ENCODE results near the gene OTOGL.

Gene OTOGL

GRCh38 chr12:80118565-80119324 lies 19.4 kb downstream of the OTOGL start:
- ChIA-PET CTCF (interaction anchor here (0.9 to 1.4 kb wide), 3 partner anchors 18 to 23 kb away, joined by 3 read pairs; no protein-coding TSS in a partner anchor), POLR2A (no interaction called here)
- TF ChIP-seq CTCF (IDR thresholded peaks at IDR 0.05; ENCODE audit: control extremely low read depth, extremely low read depth, low read depth, missing control alignments): no peak
- DNase-seq (ENCODE audit: extremely low spot score): no peak

GRCh38 chr12:80120994-80121393 lies 21.7 kb downstream of the OTOGL start:
- no peak for TF ChIP-seq CTCF (IDR thresholded peaks at IDR 0.05; ENCODE audit: control extremely low read depth, extremely low read depth, low read depth, missing control alignments)
- POLR2A ChIA-PET: no interaction called here
- CTCF ChIA-PET: interaction anchor here (1.2 kb wide), 1 partner anchor 66 kb away, joined by 3 read pairs; no protein-coding TSS in a partner anchor

GRCh38 chr12:80121661-80122060 lies 22.3 kb downstream of the OTOGL start:
- DNase-seq (ENCODE audit: extremely low spot score): no peak
- no peak for TF ChIP-seq CTCF (IDR thresholded peaks at IDR 0.05; ENCODE audit: control extremely low read depth, extremely low read depth, low read depth, missing control alignments)
- CTCF ChIA-PET: no interaction called here
- POLR2A ChIA-PET: no interaction called here

More at GRCh38 chr12:80120994-80121393, 21.7 kb downstream of the OTOGL start:
- DNase-seq (ENCODE audit: extremely low spot score): no peak

GRCh38 chr12:80129895-80130530 lies 30.7 kb downstream of the OTOGL start:
- POLR2A ChIA-PET: no interaction called here
- no peak for DNase-seq (ENCODE audit: extremely low spot score)
- no peak for TF ChIP-seq CTCF (IDR thresholded peaks at IDR 0.05; ENCODE audit: control extremely low read depth, extremely low read depth, low read depth, missing control alignments)
- CTCF ChIA-PET: interaction anchor here (1.3 kb wide), 1 partner anchor 146 kb away, joined by 3 read pairs; no protein-coding TSS in a partner anchor

- DNase-seq (ENCODE audit: extremely low spot score): no peak
- no peak for TF ChIP-seq CTCF (IDR thresholded peaks at IDR 0.05; ENCODE audit: control extremely low read depth, extremely low read depth, low read depth, missing control alignments)
- CTCF ChIA-PET: no interaction called here
- POLR2A ChIA-PET: no interaction called here
Observed at GRCh38 chr12:80135624-80136023, 36.3 kb downstream of the OTOGL start.

GRCh38 chr12:80140005-80140404 lies 40.7 kb downstream of the OTOGL start:
- no peak for DNase-seq (ENCODE audit: extremely low spot score)
- ChIA-PET POLR2A (no interaction called here), CTCF (no interaction called here)
- no peak for TF ChIP-seq CTCF (IDR thresholded peaks at IDR 0.05; ENCODE audit: control extremely low read depth, extremely low read depth, low read depth, missing control alignments)
